Tibial nerve (tissue), 4 donors: ENCODE results near the gene LRP1.

Experiments used
- EP300 ChIP-seq, 2 donors: sonication (generic); formaldehyde crosslinking; IDR thresholded peaks; one replicate each; pipeline ENCODE4 v1.6.1; 2017; ENCODE audit warnings: antibody characterized with exemption in 2 of 2, mild to moderate bottlenecking in 1 of 2
- POLR2A ChIP-seq, 2 donors: fragments of 450-650 bp; IDR thresholded peaks; one replicate each; pipeline ENCODE4 v1.6.1; 2017; ENCODE audit warnings: antibody characterized with exemption in 2 of 2, mild to moderate bottlenecking in 2 of 2, moderate library complexity in 2 of 2
- TF ChIP-seq, protein P1 (sequence below), 5 experiments: fragments of 200-600 bp in 3 of 5; fragments of 450-650 bp in 2 of 5; sonication (generic) in 3 of 5; IDR thresholded peaks; one replicate each; pipeline ENCODE4 v1.5.1; 2016 to 2019; ENCODE audit warnings: antibody characterized with exemption in 5 of 5, mild to moderate bottlenecking in 3 of 5, moderate library complexity in 2 of 5

DNA sequence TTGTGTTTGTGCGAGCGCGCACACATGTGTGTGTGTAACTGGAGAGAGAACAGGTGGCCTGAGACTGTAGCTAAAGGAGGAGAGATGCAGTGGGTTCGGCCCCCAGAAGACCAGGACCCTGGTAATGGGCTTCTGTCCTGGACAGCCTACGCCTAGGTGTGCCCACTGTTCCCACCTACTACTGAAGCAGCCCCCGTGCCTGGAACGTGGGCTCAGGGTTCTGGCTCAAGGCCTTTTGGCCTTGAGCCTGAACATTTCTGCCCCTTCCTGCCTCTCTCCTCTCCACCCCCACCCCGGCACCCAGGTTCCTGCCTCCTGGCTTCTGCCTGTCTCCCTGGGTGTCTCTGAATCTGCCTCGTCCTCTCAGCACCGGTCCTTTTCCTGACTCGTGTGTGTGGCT is 86.8 kb downstream of the LRP1 start:
- TF ChIP-seq, protein P1, sequence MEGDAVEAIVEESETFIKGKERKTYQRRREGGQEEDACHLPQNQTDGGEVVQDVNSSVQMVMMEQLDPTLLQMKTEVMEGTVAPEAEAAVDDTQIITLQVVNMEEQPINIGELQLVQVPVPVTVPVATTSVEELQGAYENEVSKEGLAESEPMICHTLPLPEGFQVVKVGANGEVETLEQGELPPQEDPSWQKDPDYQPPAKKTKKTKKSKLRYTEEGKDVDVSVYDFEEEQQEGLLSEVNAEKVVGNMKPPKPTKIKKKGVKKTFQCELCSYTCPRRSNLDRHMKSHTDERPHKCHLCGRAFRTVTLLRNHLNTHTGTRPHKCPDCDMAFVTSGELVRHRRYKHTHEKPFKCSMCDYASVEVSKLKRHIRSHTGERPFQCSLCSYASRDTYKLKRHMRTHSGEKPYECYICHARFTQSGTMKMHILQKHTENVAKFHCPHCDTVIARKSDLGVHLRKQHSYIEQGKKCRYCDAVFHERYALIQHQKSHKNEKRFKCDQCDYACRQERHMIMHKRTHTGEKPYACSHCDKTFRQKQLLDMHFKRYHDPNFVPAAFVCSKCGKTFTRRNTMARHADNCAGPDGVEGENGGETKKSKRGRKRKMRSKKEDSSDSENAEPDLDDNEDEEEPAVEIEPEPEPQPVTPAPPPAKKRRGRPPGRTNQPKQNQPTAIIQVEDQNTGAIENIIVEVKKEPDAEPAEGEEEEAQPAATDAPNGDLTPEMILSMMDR (IDR thresholded peaks at IDR 0.05) = no peak
- TF ChIP-seq POLR2A (IDR thresholded peaks at IDR 0.05) = no peak
- TF ChIP-seq EP300 (IDR thresholded peaks at IDR 0.05) = no peak
